Lung (tissue), 12 donors: ENCODE measurements around the gene KRTAP19-2. TPM values are rescaled to one million over a fixed set of nuclear protein-coding genes. Genes with fewer than 3 reads are reported as not detected.

Experiments used
- ATAC-seq: fragments of 200-7000 bp; cut with Tn5 transposase; one replicate; pipeline ENCODE4 v1.9.1; 2020; ENCODE audit warnings: moderate number of reproducible peaks; ENCODE audit not compliant: insufficient read depth, low FRiP score
- DNase-seq, 3 donors: peaks; one replicate each; pipeline ENCODE4 v3.0.0-alpha.2; 2013 to 2017
- H3K27ac ChIP-seq, 2 donors: one replicate each; pipeline ENCODE4 v1.5.1; 2013; ENCODE audit warnings: mild to moderate bottlenecking in 2 of 2, moderate library complexity in 2 of 2, control low read depth in 1 of 2, inconsistent platforms in 1 of 2, low read depth in 1 of 2, low read length in 1 of 2
- H3K27me3 ChIP-seq, 3 donors: one replicate each; pipeline ENCODE4 v1.5.1; 2013; ENCODE audit warnings: low read length in 2 of 3; ENCODE audit not compliant: control insufficient read depth in 3 of 3, insufficient read depth in 3 of 3
- H3K36me3 ChIP-seq, 4 donors: one replicate each; pipeline ENCODE4 v1.5.1; 2013; ENCODE audit warnings: low read length in 4 of 4, mild to moderate bottlenecking in 1 of 4, moderate library complexity in 1 of 4; ENCODE audit not compliant: control insufficient read depth in 4 of 4, insufficient read depth in 4 of 4
- H3K4me1 ChIP-seq, 5 donors: one replicate each; pipeline ENCODE4 v1.5.1; 2013; ENCODE audit warnings: low read length in 5 of 5, mild to moderate bottlenecking in 2 of 5, moderate library complexity in 1 of 5; ENCODE audit not compliant: control insufficient read depth in 5 of 5, insufficient read depth in 5 of 5
- H3K4me3 ChIP-seq: one replicate; pipeline ENCODE4 v1.5.1; 2013; ENCODE audit warnings: mild to moderate bottlenecking, control low read depth, moderate library complexity
- H3K9ac ChIP-seq, 2 donors: one replicate each; pipeline ENCODE4 v1.5.1; 2013; ENCODE audit warnings: low read length in 2 of 2, control low read depth in 1 of 2; ENCODE audit not compliant: insufficient read depth in 1 of 2
- H3K9me3 ChIP-seq, 4 donors: one replicate each; pipeline ENCODE4 v1.5.1; 2013; ENCODE audit warnings: low read length in 3 of 4, mild to moderate bottlenecking in 1 of 4, moderate library complexity in 1 of 4; ENCODE audit not compliant: control insufficient read depth in 4 of 4, insufficient read depth in 3 of 4
- CTCF ChIP-seq: IDR thresholded peaks from 2 replicates; pipeline ENCODE4 v1.5.1; 2012; ENCODE audit warnings: mild to moderate bottlenecking; ENCODE audit errors: control extremely low read depth, extremely low read depth
- WGBS, 2 donors: extraction: QIAGEN DNeasy Blood & Tissue Kit; methylation state at CpG; one replicate each; pipeline ENCODE4 v1.1.7; 2013; 5-methylcytosine and 5-hydroxymethylcytosine counted together
- polyA plus RNA-seq, 2 donors: library from polyadenylated mRNA; stranded (reverse); fragments of 200-250 nt; gene quantifications; one replicate each; pipeline ENCODE4 v1.2.1, GENCODE V29; 2013
- total RNA-seq, 2 donors: library from RNA; depleted of rRNA in 1 of 2; stranded (reverse); fragments of >200 nt in 1 of 2; gene quantifications; one replicate each; pipeline ENCODE4 v1.2.1, GENCODE V29; 2014 to 2021
- donor health status: control.
- donor health status: control.
- donor health status: Bipolar disorder and iron deficiency.
- donor health status: healthy.
- donor health status: DM: yes; HTN: yes; CAD: no.

Gene KRTAP19-2
- total and polyA plus RNA-seq, 4 donors = not detected

GRCh38 chr21:30502041-30502440 lies 14.8 kb upstream of the KRTAP19-2 start, which contains the start of gene KRTAP19-5:
Gene KRTAP19-5, minus strand, starts transcription at chr21:30502141. Its CDS starts 51 bp downstream, at chr21:30502090.
- no peak for DNase-seq
- no peak within 1 kb of the TSS for H3K4me3 ChIP-seq
- H3K9ac ChIP-seq = no peak within 1 kb of the TSS
- H3K27ac ChIP-seq = no peak within 1 kb of the TSS
- no peaks in the 10 kb centered on the region for H3K4me1 ChIP-seq
- no peaks in the 10 kb centered on the region for H3K36me3 ChIP-seq
- no peaks in the 10 kb centered on the region for H3K27me3 ChIP-seq
- WGBS, 2 donors = 83 to 89% methylated on average over 6 of the region's 6 CpGs
- no peaks in the 10 kb centered on the region for H3K9me3 ChIP-seq
- no peak for TF ChIP-seq CTCF
- ATAC-seq = no peak

GRCh38 chr21:30497065-30497464 lies 9.8 kb upstream of the KRTAP19-2 start, which contains the start of gene KRTAP19-4:
Gene KRTAP19-4, minus strand, starts transcription at chr21:30497165. Its CDS starts 55 bp downstream, at chr21:30497110.
- H3K4me1 ChIP-seq = no peaks in the 10 kb centered on the region
- DNase-seq = peak in 1 of 3 donors; percentile 1
- WGBS, 2 donors = 70 to 77% methylated on average over 4 of the region's 4 CpGs
- TF ChIP-seq CTCF = no peak
- no peaks in the 10 kb centered on the region for H3K36me3 ChIP-seq
- no peak within 1 kb of the TSS for H3K9ac ChIP-seq
- H3K9me3 ChIP-seq = no peaks in the 10 kb centered on the region
- H3K27ac ChIP-seq = no peak within 1 kb of the TSS
- no peak within 1 kb of the TSS for H3K4me3 ChIP-seq
- H3K27me3 ChIP-seq = no peaks in the 10 kb centered on the region
- no peak for ATAC-seq

GRCh38 chr21:30491963-30492428 lies 4.8 kb upstream of the KRTAP19-2 start, which contains the start of gene KRTAP19-3:
Gene KRTAP19-3, minus strand, starts transcription at chr21:30492013. Its CDS starts 56 bp downstream, at chr21:30491957.
- Histone ChIP-seq H3K27me3 (no peaks in the 10 kb centered on the region), H3K4me1 (no peaks in the 10 kb centered on the region), H3K4me3 (no peak within 1 kb of the TSS), H3K36me3 (no peaks in the 10 kb centered on the region), H3K9me3 (peaks cover 0 to 2% (median 0%) of the 10 kb centered on the region in 4 donors), H3K27ac (no peak within 1 kb of the TSS), H3K9ac (no peak within 1 kb of the TSS)
- 67 to 81% methylated on average over 2 of the region's 2 CpGs for WGBS, 2 donors
- no peak for TF ChIP-seq CTCF
- ATAC-seq = no peak
- no peak for DNase-seq

- H3K4me3 ChIP-seq = no peak overlapping the region
These were observed 1.1 kb downstream of the KRTAP19-2 start for GRCh38 chr21:30486180-30486579.

More at GRCh38 chr21:30486180-30486579, 1.1 kb downstream of the KRTAP19-2 start:
- no peak for TF ChIP-seq CTCF
- no peaks in the 10 kb centered on the region for H3K36me3 ChIP-seq
- 59 to 62% methylated on average over 2 of the region's 2 CpGs for WGBS, 2 donors
- peaks cover 0 to 11% (median 0%) of the 10 kb centered on the region in 4 donors for H3K9me3 ChIP-seq
- DNase-seq = no peak
- no peak overlapping the region for H3K27ac ChIP-seq
- H3K4me1 ChIP-seq = no peaks in the 10 kb centered on the region
- no peak for ATAC-seq
- H3K9ac ChIP-seq = no peak overlapping the region
- H3K27me3 ChIP-seq = no peaks in the 10 kb centered on the region
